HEK293 (cell line): ENCODE results near the gene ZBTB38.

Experiments used
- CTCF ChIP-seq: fragments of 450-650 bp; formaldehyde crosslinking; IDR thresholded peaks from 2 replicates; pipeline ENCODE4 v1.5.1; 2016; ENCODE audit warnings: missing biosample characterization, missing genetic modification characterization
- HIC1 ChIP-seq: fragments of 450-650 bp; formaldehyde crosslinking; IDR thresholded peaks from 2 replicates; pipeline ENCODE4 v1.5.1; 2016; ENCODE audit warnings: missing biosample characterization, missing genetic modification characterization
- SETDB1 ChIP-seq: IDR thresholded peaks from one replicate; pipeline ENCODE4 v1.6.1; 2017; ENCODE audit warnings: mild to moderate bottlenecking, low read length, moderate library complexity, mixed read lengths; ENCODE audit not compliant: insufficient read length
- ZBTB11 ChIP-seq: fragments of 450-650 bp; formaldehyde crosslinking; conservative IDR thresholded peaks from 2 replicates; pipeline ENCODE4 v1.5.1; 2016; ENCODE audit warnings: low read depth, missing biosample characterization, missing genetic modification characterization
- ZBTB7A ChIP-seq: fragments of 450-650 bp; formaldehyde crosslinking; IDR thresholded peaks from 2 replicates; pipeline ENCODE4 v1.5.1; 2016; ENCODE audit warnings: low read depth, missing biosample characterization, missing genetic modification characterization
- ZNF23 ChIP-seq: fragments of 450-650 bp; formaldehyde crosslinking; IDR thresholded peaks from 2 replicates; pipeline ENCODE4 v1.5.1; 2016; ENCODE audit warnings: missing biosample characterization, missing genetic modification characterization, borderline replicate concordance
- ZNF354C ChIP-seq: fragments of 450-650 bp; formaldehyde crosslinking; IDR thresholded peaks from 2 replicates; pipeline ENCODE4 v1.5.1; 2016; ENCODE audit warnings: missing biosample characterization, missing genetic modification characterization, low read depth, borderline replicate concordance

DNA sequence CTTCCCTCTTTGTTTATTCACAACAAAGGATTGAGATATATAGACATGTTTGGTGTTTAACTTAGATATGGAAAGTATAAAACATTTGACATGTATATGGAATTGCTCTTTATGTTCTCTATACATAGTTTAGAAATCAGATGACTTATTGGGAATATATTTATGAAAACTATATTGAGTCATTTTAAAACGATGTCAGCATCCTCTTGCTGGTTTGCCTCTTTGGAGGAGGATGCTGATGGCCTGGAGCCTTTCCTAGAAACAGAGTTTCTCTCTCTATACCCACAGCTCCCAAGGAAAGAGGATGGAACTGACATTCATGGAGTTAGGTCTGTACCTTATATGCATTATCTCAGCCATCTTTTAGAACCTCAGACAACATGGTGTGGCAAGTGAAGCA lies 40.3 kb downstream of the ZBTB38 start:
- TF ChIP-seq CTCF (tag by site-specific recombination) = no peak
- TF ChIP-seq ZNF23 = no peak
- no peak for TF ChIP-seq ZBTB7A
- no peak for TF ChIP-seq ZBTB11 (tag by site-specific recombination)
- no peak for TF ChIP-seq HIC1
- TF ChIP-seq SETDB1 = no peak
- TF ChIP-seq ZNF354C (tag by site-specific recombination) = no peak
